ENCODE results near the gene TJP3.
"Not testable (repeated sequence)": the region's sequence is repeated elsewhere in the genome, so short reads cannot be mapped to it uniquely, and the experiment has no call there.

The TJP3 gene

DNA sequence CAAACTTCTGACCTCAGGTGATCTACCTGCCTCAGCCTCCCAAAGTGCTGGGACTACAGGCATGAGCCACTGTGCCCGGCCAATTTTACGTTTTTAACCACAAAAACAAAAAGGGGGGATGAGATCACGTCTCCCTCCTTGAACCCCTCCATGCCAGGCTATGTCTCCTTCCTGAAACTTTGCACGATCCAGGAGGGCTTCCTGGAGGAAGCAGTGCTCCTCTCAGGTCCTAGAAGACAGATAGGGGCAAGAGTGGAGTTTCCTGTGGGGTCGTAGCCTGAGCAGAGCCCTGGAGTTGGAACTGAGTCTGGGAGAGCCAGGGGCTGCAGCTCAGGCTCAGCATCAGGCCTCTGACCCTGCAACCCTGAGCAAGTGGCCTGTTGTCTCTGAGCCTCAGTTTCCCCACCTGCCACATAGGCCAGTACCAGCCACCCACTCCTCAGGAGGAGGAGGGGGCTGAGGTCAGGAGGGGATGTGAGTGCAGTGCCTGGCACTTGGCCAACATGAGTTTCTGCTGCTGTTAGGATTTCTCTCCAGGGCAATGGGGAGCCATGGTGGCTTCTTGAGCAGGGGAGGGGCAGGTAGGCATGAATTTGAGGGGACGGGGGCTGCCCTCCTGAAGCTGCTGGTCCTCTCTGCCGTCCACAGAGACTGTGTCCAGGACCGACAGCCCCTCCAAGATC is 37.3 kb downstream of the TJP3 start:
- DNase-seq (ENCODE audit: low spot score): no peak

DNA sequence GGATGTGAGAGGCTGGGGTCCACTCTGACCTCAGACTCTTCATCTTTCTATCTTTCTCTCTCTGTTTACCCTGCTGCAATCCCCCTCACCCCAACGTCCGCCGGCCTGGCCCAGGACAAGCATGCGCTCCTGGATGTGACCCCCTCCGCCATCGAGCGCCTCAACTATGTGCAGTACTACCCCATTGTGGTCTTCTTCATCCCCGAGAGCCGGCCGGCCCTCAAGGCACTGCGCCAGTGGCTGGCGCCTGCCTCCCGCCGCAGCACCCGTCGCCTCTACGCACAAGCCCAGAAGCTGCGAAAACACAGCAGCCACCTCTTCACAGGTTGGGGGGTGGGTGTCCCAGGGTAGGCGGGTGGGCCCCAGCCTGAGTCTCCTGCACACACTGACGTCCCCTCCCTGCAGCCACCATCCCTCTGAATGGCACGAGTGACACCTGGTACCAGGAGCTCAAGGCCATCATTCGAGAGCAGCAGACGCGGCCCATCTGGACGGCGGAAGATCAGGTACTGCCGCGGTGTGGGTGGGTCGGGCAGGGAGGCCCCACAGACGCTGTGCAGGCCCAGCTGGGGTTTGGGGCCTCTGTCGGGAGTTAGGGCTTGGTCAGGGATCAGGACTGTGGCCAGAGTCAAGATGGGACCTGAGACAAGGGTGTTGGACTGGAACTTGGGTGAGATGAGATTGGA is 38.3 kb downstream of the TJP3 start:
- no peak for DNase-seq (ENCODE audit: low spot score)

- DNase-seq (ENCODE audit: low spot score): no peak
These were observed 40.8 kb downstream of the TJP3 start for GRCh38 chr19:3748965-3749364.

- DNase-seq (ENCODE audit: low spot score): no peak
These were observed 42.0 kb downstream of the TJP3 start for GRCh38 chr19:3750211-3750610.

- DNase-seq (ENCODE audit: low spot score): no peak
These were observed 43.1 kb downstream of the TJP3 start for GRCh38 chr19:3751236-3751635.

DNA sequence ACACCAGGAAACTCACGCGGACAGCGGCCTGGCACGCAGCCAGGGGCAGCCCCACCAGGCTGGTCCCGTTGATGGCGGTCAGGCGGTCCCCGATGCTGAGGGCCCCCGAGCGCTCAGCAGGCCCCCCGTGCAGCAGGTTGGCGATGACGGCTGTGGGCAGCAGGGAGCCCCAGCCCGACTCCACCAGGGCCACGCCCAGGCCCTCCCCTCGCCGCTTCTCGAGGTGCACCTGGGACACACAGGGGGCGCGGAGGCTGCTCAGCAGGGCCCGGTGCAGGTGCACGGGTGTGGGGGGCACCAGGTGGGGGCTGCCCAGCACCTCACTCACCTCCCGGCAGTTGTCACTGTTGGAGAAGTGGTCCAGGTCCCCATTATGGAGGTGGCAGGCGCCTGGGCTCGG is 44.3 kb downstream of the TJP3 start:
- DNase-seq (ENCODE audit: low spot score): no peak

DNA sequence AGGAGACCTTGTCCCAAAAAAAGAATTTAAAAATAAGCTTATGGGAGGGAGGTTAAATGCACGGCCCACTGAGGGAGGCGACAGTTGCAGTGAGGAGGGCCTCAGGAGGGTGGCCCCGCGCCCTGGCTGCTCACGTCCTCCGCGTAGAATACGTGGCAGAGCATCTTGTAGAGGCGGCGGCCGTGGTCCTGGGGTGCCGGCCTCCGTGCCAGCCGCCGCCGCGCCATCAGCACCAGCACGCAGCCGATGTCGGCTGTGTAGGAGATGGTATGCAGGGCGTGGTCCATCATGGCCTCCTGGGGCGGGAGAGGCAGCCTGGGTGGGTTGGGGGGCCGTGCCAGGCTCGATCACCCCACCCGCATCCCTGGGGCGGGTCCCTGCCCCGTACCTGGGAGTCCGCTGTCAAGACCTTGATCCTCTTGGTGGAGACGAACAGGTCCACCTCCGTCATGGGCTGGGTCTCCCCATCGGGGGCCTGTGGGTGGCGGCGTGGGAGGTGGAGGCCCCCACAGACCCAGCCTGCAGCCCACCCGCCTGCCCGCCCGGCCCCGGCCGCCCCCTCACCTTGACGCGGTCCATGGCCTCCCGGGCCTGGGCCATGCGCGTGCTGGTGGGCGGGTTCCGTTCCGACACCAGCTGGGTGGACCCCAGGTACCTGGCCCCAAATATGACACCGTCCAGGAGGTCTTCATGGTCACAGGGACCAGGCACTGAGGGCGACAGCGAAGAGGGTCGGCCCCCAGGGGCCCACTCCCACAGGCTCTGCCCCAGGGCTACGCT is 45.6 kb downstream of the TJP3 start:
- no peak for DNase-seq (ENCODE audit: low spot score)

DNA sequence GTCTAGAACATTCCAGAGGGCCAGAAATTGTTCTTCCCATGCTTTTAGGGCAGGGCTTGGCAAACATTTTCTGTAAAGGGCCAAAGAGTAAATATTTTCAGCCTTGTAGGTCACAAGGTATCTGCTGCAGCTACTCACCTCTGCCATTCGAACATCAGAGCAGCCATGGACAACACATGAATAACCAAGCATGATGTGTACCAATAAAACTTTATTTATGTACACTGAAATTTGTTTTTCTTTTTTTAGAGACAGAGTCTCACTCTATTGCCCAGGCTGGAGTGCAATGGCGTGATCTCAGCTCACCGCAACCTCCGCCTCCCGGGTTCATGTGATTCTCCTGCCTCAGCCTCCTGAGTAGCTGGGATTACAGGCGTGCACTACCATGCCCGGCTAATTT is 49.5 kb downstream of the TJP3 start:
- not testable (repeated sequence) for DNase-seq (ENCODE audit: low spot score)

DNA sequence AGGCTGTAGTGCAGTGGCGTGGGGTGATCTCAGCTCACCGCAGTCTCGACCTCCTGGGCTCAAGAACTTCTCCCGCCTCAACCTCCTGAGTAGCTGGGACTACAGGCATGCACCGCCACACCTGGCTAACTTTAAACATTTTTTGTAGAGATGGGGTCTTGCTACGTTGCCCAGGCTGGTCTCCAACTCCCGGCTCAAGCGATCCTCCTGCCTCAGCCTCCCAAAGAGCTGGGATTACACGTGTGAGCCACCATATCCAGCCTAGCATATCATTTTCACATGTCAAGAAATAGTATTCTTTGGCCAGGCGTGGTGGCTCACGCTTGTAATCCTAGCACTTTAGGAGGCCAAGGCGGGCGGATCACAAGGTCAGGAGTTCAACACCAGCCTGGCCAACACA is 50.1 kb downstream of the TJP3 start:
- not testable (repeated sequence) for DNase-seq (ENCODE audit: low spot score)

GRCh38 chr19:3759482-3760254 is 51.5 kb downstream of the TJP3 start:
- no peak for DNase-seq (ENCODE audit: low spot score)

GRCh38 chr19:3760871-3761361 is 52.7 kb downstream of the TJP3 start:
- no peak for DNase-seq (ENCODE audit: low spot score)

DNA sequence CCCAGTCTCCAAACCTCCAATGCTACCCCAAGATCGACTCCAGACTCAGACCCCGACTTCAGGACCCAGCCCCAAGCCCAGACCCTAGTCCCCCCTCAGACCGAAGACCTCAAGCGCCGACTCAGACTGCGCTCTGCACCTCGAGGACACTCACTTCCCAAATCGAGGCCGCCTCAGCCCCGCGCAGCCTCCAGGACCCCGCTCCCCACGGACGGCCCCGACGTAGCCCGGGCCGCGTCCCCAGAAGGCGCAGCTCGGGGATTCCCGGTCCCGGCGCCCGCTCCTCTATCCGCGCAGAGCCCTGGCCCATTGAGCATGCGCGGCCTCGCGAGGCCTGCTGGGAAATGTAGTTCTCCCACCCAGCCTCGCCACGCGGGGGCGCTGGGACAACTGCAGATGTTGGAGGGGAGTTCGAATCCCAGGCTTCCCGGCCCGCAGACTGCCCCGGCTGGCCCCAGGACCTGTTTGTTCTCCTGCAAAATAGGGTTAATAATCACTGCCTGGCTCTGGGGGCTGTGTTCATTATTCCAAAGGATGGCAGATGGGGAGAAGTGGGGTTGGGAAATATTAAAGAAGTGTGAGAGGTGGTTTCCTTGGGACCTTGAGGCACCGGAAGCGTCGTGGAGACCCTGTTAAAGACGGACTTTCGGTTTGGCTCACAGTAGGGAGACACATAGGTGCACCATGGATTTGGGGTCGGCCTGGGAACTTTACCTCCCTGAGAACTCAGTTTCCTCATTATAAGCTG is 53.4 kb downstream of the TJP3 start, which contains the start of gene APBA3:
Gene APBA3 (minus strand): TSS at position 311 of the 748 bp plus-strand sequence. CDS start 1,428 bp downstream, outside the sequence.
- DNase-seq (ENCODE audit: low spot score): peak; percentile 93

DNA sequence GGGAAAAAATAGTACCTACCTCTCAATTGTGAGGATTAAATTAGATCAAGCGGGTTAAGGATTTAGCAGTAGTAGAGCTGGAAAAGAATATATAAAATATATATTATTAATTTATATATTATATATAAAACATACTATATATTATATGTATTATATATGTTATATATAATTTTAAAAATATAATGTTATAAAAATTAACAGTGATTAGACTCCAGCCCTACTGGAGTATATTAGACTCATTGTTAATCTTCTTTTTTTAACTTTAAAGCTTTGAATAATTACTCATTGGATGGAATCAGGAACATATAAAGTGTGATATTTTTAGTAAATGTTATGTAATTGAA is 53.9 kb downstream of the TJP3 start:
- DNase-seq (ENCODE audit: low spot score): no peak

GRCh38 chr19:3762501-3763459 is 54.6 kb downstream of the TJP3 start, which contains the start of gene MRPL54:
TSS of gene MRPL54 (plus strand) at chr19:3762682. CDS start at chr19:3762701, 19 bp downstream.
- peak; percentile 99 for DNase-seq (ENCODE audit: low spot score)

DNA sequence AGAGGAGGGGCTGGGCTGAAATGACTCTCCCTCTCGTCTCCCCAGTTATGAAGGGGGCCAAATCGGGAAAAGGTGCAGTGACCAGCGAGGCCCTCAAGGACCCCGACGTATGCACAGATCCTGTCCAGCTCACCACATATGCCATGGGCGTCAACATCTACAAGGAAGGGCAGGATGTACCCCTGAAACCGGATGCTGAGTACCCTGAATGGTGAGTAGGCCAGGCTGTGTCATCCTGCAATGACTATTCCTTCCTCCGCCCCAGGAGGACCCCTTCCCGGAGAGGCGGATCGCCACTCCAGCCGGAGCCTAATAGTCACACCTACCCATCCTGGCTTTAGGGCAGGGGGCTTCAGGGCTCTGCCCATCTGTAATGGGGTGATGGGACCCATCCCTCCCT is 56.9 kb downstream of the TJP3 start:
- DNase-seq (ENCODE audit: low spot score): no peak

GRCh38 chr19:3765757-3766156 is 57.6 kb downstream of the TJP3 start:
- not testable (repeated sequence) for DNase-seq (ENCODE audit: low spot score)

- no peak for DNase-seq (ENCODE audit: low spot score)
These were observed 58.3 kb downstream of the TJP3 start for GRCh38 chr19:3766520-3766919.

- DNase-seq (ENCODE audit: low spot score): no peak
These were observed 58.9 kb downstream of the TJP3 start for GRCh38 chr19:3767050-3767449.

GRCh38 chr19:3768015-3768747 is 60.0 kb downstream of the TJP3 start:
- DNase-seq (ENCODE audit: low spot score): no peak
